MM.1S (cell line): ENCODE results near the gene FAM83E.

Experiments
- DNase-seq: peaks from one replicate; pipeline ENCODE4 v3.0.0-alpha.2; 2015
- H2AFZ ChIP-seq: fragments of 300-600 bp; sonication (generic); 2 replicates; pipeline ENCODE4 v1.6.0; 2016; ENCODE audit warnings: antibody characterized with exemption, low read length
- H3F3A ChIP-seq: fragments of 300-600 bp; sonication (generic); 2 replicates; pipeline ENCODE4 v1.6.1; 2016; ENCODE audit warnings: mild to moderate bottlenecking, antibody characterized with exemption, low read length, moderate library complexity, mixed read lengths; ENCODE audit not compliant: insufficient read depth
- H3K27ac ChIP-seq: fragments of 300-600 bp; sonication (generic); 2 replicates; pipeline ENCODE4 v1.5.1; 2016; ENCODE audit warnings: mild to moderate bottlenecking, low read length
- H3K27me3 ChIP-seq: fragments of 300-600 bp; sonication (generic); replicated peaks from 2 replicates; pipeline ENCODE4 v1.6.0; 2016; ENCODE audit warnings: low read length; ENCODE audit not compliant: insufficient read depth
- H3K36me3 ChIP-seq: fragments of 300-600 bp; sonication (generic); replicated peaks from 2 replicates; pipeline ENCODE4 v1.6.1; 2016; ENCODE audit warnings: mild to moderate bottlenecking, low read length, mixed read lengths; ENCODE audit not compliant: insufficient read depth
- H3K4me1 ChIP-seq: fragments of 300-600 bp; sonication (generic); 2 replicates; pipeline ENCODE4 v1.6.1; 2016; ENCODE audit warnings: low read length, mixed read lengths
- H3K4me2 ChIP-seq: fragments of 300-600 bp; sonication (generic); 2 replicates; pipeline ENCODE4 v1.6.0; 2016; ENCODE audit warnings: low read depth, low read length
- H3K4me3 ChIP-seq: fragments of 300-600 bp; sonication (generic); 2 replicates; pipeline ENCODE4 v1.5.1; 2016; ENCODE audit warnings: low read length, mixed read lengths
- H3K79me2 ChIP-seq: fragments of 300-600 bp; sonication (generic); 2 replicates; pipeline ENCODE4 v1.6.1; 2016; ENCODE audit warnings: mixed run types, low read length, mixed read lengths
- H3K9ac ChIP-seq: fragments of 300-600 bp; sonication (generic); 2 replicates; pipeline ENCODE4 v1.6.1; 2016; ENCODE audit warnings: low read length, mixed read lengths
- H3K9me2 ChIP-seq: fragments of 300-600 bp; sonication (generic); replicated peaks from 2 replicates; pipeline ENCODE4 v1.6.1; 2016; ENCODE audit warnings: mild to moderate bottlenecking, low read length, mixed read lengths; ENCODE audit not compliant: insufficient read depth
- H3K9me3 ChIP-seq: fragments of 300-600 bp; sonication (generic); replicated peaks from 2 replicates; pipeline ENCODE4 v1.6.1; 2016; ENCODE audit warnings: mild to moderate bottlenecking, low read length, mixed read lengths; ENCODE audit not compliant: insufficient read depth
- H4K20me1 ChIP-seq: fragments of 300-600 bp; sonication (generic); 2 replicates; pipeline ENCODE4 v1.6.1; 2016; ENCODE audit warnings: mild to moderate bottlenecking, low read length, moderate library complexity, mixed read lengths; ENCODE audit not compliant: insufficient read depth
- CTCF ChIP-seq: fragments of 300-600 bp; sonication (generic); IDR thresholded peaks from 2 replicates; pipeline ENCODE4 v1.5.1; 2016; ENCODE audit warnings: antibody characterized with exemption, low read length, mixed read lengths
- EZH2 ChIP-seq: fragments of 300-600 bp; sonication (generic); optimal IDR thresholded peaks from 2 replicates; pipeline ENCODE3; 2017; ENCODE audit warnings: low read depth, mild to moderate bottlenecking, antibody characterized with exemption, low read length, mixed read lengths
- EZH2phosphoT487 ChIP-seq: fragments of 300-600 bp; sonication (generic); IDR thresholded peaks from 2 replicates; pipeline ENCODE4 v1.6.1; 2018; ENCODE audit warnings: antibody characterized with exemption, low read length

FAM83E gene

GRCh38 chr19:48635263-48635965 is 20.5 kb upstream of the FAM83E start:
- no peak for TF ChIP-seq EZH2phosphoT487
- TF ChIP-seq CTCF, result no peak
- no peak for TF ChIP-seq EZH2
- peak overlapping the region; percentile 72 for H3K4me3 ChIP-seq
- H3K27me3 ChIP-seq, result no peaks in the 10 kb centered on the region
- peak; percentile 73 for DNase-seq
- peaks cover 32% of the 10 kb centered on the region for H3K4me1 ChIP-seq
- H3K27ac ChIP-seq, result peak overlapping the region; percentile 72
- peak overlapping the region; percentile 95 for H3K4me2 ChIP-seq
- no peaks in the 10 kb centered on the region for H3K36me3 ChIP-seq
- H3K79me2 ChIP-seq, result no peaks in the 10 kb centered on the region
- no peaks in the 10 kb centered on the region for H3K9me2 ChIP-seq
- peak overlapping the region; percentile 72 for H3K9ac ChIP-seq
- H3K9me3 ChIP-seq, result no peaks in the 10 kb centered on the region
- H4K20me1 ChIP-seq, result no peaks in the 10 kb centered on the region
- H2AFZ ChIP-seq, result peak overlapping the region; percentile 66
- peaks cover 35% of the 10 kb centered on the region for H3F3A ChIP-seq

- Histone ChIP-seq H3K9me2 (no peaks in the 10 kb centered on the region), H4K20me1 (no peaks in the 10 kb centered on the region), H3K4me3 (peak overlapping the region; percentile 47), H3K79me2 (no peaks in the 10 kb centered on the region), H3F3A (peaks cover 35% of the 10 kb centered on the region), H3K27me3 (no peaks in the 10 kb centered on the region), H3K9me3 (no peaks in the 10 kb centered on the region), H3K4me1 (peaks cover 32% of the 10 kb centered on the region), H3K27ac (peak overlapping the region; percentile 72), H3K36me3 (no peaks in the 10 kb centered on the region), H3K9ac (peak overlapping the region; percentile 44; the same call in 1 of the 2 replicates), H3K4me2 (peak overlapping the region; percentile 83), H2AFZ (peak overlapping the region; percentile 32)
- DNase-seq, result peak; percentile 97
- no peak for TF ChIP-seq CTCF
- TF ChIP-seq EZH2phosphoT487, result no peak
- TF ChIP-seq EZH2, result no peak
These were observed 19.8 kb upstream of the FAM83E start for GRCh38 chr19:48634424-48635262.

- Histone ChIP-seq H3K9me2 (no peaks in the 10 kb centered on the region), H3K4me3 (peak overlapping the region; percentile 46; the same call in 1 of the 2 replicates), H3K27ac (peak overlapping the region; percentile 72; the same call in 1 of the 2 replicates), H3F3A (peaks cover 35% of the 10 kb centered on the region), H3K9me3 (no peaks in the 10 kb centered on the region), H2AFZ (peak overlapping the region; percentile 32), H3K4me1 (peaks cover 32% of the 10 kb centered on the region), H3K4me2 (peak overlapping the region; percentile 83), H4K20me1 (no peaks in the 10 kb centered on the region), H3K36me3 (no peaks in the 10 kb centered on the region), H3K27me3 (no peaks in the 10 kb centered on the region), H3K79me2 (no peaks in the 10 kb centered on the region), H3K9ac (peak overlapping the region; percentile 25; the same call in 1 of the 2 replicates)
- DNase-seq, result no peak
- no peak for TF ChIP-seq EZH2
- no peak for TF ChIP-seq EZH2phosphoT487
- no peak for TF ChIP-seq CTCF
These were observed 19.1 kb upstream of the FAM83E start for GRCh38 chr19:48634036-48634342.
